CD4-positive, alpha-beta T cell treated with Interleukin-17A for 4 hours (primary cell): ENCODE results near the gene GRM5.
"Not testable (repeated sequence)": the region's sequence is repeated elsewhere in the genome, so short reads cannot be mapped to it uniquely, and the experiment has no call there.

Source experiments
- DNase-seq: peaks from one replicate; pipeline ENCODE4 v3.0.0-alpha.2; 2020; ENCODE audit warnings: mixed read lengths

GRM5 gene

DNA sequence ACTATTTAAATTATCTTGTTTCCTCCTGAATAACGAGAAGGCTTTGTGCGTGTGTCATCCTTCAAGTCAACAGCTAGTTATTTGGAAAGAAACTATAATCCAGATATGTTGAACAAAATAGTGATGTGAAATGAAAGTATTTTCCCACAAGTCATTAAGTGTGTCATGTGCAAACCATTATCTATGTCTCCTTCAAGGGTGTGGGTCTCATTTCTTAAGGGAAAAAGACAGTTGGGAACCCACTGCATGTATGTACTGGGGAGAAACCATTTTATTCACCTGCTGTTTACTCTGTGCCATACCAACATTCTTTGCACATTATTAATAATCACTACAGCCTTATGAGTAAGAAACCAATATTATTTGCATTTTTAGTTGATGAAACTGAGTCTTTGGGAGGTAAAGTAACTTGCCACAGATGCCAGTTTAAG lies 582.9 kb downstream of the GRM5 start:
- no peak for DNase-seq

DNA sequence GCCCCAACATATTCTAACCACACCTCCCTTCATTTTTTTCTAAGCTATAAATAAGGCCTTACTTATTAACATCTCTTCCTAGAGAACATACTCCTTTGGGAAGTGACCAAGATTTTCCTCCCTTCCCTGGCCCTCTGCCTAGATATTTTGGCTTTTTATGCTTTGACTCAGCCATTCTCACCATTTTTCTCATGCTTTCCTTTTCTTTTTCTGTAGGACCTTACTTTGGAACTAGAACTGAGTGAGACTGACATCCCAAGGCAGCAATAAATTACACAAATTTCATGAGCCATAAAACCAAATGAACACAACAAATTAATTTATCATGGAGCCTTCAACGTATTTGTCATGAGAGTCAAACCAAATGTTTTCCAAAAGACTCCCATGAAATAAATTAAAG lies 585.6 kb downstream of the GRM5 start:
- no peak for DNase-seq

DNA sequence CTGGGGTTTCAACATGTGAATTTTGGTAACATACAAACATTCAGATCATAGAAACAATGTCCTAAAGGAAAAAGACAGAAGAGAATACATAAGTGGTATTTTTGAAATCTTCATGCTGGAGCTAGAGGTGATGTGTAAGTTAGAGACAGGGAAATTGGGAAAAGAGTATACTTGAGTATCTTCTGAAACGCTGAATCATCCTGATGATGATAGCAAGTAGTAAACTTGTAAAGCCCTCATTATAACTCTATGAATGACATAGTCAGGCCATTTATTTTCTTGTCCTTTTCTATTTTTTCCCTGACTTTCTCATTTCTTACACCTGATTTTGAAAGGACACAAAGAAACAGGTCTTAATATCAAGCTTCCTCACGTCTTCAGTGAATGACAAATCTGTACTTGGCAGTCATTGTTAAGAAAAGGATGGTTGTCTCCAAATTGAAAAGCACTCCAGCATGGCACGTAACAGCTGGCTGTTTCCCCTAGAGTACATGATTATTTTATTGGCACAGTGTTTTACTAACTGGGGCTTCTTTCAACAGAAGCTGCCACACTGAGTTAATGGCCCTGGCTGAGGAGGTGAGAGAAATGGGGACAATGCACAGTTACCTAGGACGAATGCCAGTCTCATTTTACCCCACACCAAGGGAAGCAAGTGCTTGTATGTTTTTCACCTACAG lies 587.5 kb downstream of the GRM5 start:
- no peak for DNase-seq

- DNase-seq: no peak
Measured at GRCh38 chr11:88475991-88476418, 589.8 kb downstream of the GRM5 start.

- no peak for DNase-seq
Measured at GRCh38 chr11:88474655-88475054, 591.1 kb downstream of the GRM5 start.

- no peak for DNase-seq
Measured at GRCh38 chr11:88469561-88470225, 596.1 kb downstream of the GRM5 start.

- DNase-seq: no peak
Measured at GRCh38 chr11:88464528-88464927, 601.3 kb downstream of the GRM5 start.

- DNase-seq: not testable (repeated sequence)
Measured at GRCh38 chr11:88463301-88463700, 602.5 kb downstream of the GRM5 start.

GRCh38 chr11:88458047-88458446 lies 607.7 kb downstream of the GRM5 start:
- DNase-seq: not testable (repeated sequence)

GRCh38 chr11:88455974-88456373 lies 609.8 kb downstream of the GRM5 start:
- no peak for DNase-seq

- no peak for DNase-seq
Measured at GRCh38 chr11:88454881-88455280, 610.9 kb downstream of the GRM5 start.
